ENCODE data around the gene TRIM64.
"Not testable (repeated sequence)": the region's sequence is repeated elsewhere in the genome, so short reads cannot be mapped to it uniquely, and the experiment has no call there.

TRIM64 gene

DNA sequence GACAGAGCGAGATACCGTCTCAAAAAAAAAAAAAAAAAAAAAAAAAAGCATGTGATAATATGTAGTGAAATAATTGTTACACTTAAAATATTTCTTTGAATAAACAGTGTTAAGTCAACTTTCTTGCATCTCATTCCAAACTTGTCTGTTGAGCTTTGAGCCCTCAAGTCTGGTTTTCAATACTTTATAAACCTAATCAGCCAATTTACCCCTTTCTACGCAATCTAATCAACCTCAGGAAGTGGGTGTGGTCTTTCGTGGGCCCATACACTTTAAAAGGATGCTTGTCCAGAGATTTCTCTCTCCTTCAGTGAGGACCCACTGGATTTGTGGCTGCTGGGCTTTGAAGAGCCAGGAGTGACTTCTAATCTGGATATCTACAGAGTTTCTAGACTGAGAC is at the start of gene TRIM64:
Gene TRIM64, plus strand, starts transcription at position 301 of the 400 bp plus-strand sequence. CDS start 2,467 bp downstream, outside the sequence.
- not testable (repeated sequence) for DNase-seq (ENCODE audit: low read depth, low spot score); H3K27ac ChIP-seq

GRCh38 chr11:89922195-89922660 is 43.6 kb upstream of the TRIM64 start, which contains the start of gene TRIM49D1:
Gene TRIM49D1 (minus strand): TSS chr11:89922245. CDS start chr11:89917710, 4,535 bp downstream.
- H3K27ac ChIP-seq = no peak within 1 kb of the TSS
- DNase-seq (ENCODE audit: low read depth, low spot score) = no peak

- DNase-seq (ENCODE audit: low read depth, low spot score); H3K27ac ChIP-seq: not testable (repeated sequence)
These were observed 42.1 kb upstream of the TRIM64 start, which contains the start of gene TRIM49D2 for GRCh38 chr11:89923764-89924163. Gene TRIM49D2 (plus strand): TSS chr11:89924064. CDS start chr11:89926762, 2,698 bp downstream.

DNA sequence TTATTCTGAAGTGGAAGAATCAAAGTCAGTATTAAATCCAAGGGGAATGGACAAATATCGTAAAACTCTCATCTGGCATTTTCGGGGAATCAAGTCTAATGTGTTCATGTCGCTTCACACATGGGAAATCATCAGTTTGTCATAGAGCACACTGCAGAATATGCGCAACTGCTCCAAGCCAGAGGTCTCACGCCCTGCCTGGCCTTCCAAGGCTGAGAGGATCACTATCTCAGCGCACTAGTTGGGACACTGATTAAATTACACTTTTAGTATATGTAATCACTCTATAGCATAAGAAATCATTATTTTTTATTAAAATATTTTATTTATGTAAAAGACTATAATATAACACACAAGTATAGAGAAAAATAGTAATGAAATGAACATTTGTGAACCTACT is 5.0 kb upstream of the TRIM64 start:
- not testable (repeated sequence) for DNase-seq (ENCODE audit: low read depth, low spot score); H3K27ac ChIP-seq
